K562 (cell line): Measurements from ENCODE around the gene UQCC2. TPM values are rescaled to one million over a fixed set of nuclear protein-coding genes. Genes with fewer than 3 reads are reported as not detected.

Experiments
- BMI1 ChIP-seq: fragments of 150-350 bp; IDR thresholded peaks from 2 replicates; pipeline ENCODE4 v1.6.1; 2014; ENCODE audit warnings: low read length
- DIDO1 ChIP-seq: fragments of 450-650 bp; IDR thresholded peaks from 2 replicates; pipeline ENCODE4 v1.6.1; 2016; ENCODE audit warnings: low read depth, missing biosample characterization, missing genetic modification characterization
- DLX4 ChIP-seq: fragments of 250-450 bp; sonication (Bioruptor Pico); IDR thresholded peaks from 2 replicates; pipeline ENCODE4 v1.6.1; 2021; ENCODE audit warnings: mild to moderate bottlenecking
- MAFG ChIP-seq: fragments of 450-650 bp; conservative IDR thresholded peaks from 2 replicates; pipeline ENCODE4 v1.6.1; 2016; ENCODE audit warnings: missing genetic modification characterization, missing compliant biosample characterization
- PHF21A ChIP-seq: fragments of 450-650 bp; IDR thresholded peaks from 2 replicates; pipeline ENCODE4 v1.6.1; 2017; ENCODE audit warnings: low read depth, borderline replicate concordance
- PPARD ChIP-seq: fragments of 250-450 bp; sonication (Bioruptor Pico); IDR thresholded peaks from 2 replicates; pipeline ENCODE4 v1.8.0; 2022; ENCODE audit warnings: inconsistent platforms, mild to moderate bottlenecking, moderate library complexity
- STAG1 ChIP-seq: sonication (generic); formaldehyde crosslinking; IDR thresholded peaks from 2 replicates; pipeline ENCODE4 v1.5.0; 2020; ENCODE audit warnings: missing genetic modification reagents, borderline replicate concordance
- TCF7L2 ChIP-seq: fragments of 150-350 bp; IDR thresholded peaks from 2 replicates; pipeline ENCODE4 v1.6.1; 2016; ENCODE audit warnings: low read depth, mild to moderate bottlenecking, low read length, moderate library complexity
- ZC3H4 ChIP-seq: sonication (generic); formaldehyde crosslinking; IDR thresholded peaks from 2 replicates; pipeline ENCODE4 v1.9.0; 2021; ENCODE audit warnings: missing genetic modification reagents, borderline replicate concordance
- ZKSCAN8 ChIP-seq: fragments of 200-800 bp; sonication (Bioruptor generic); IDR thresholded peaks from 2 replicates; pipeline ENCODE4 v1.6.1; 2016; ENCODE audit warnings: missing genetic modification characterization, missing compliant biosample characterization
- ZNF766 ChIP-seq: fragments of 200-800 bp; sonication (Bioruptor generic); conservative IDR thresholded peaks from 2 replicates; pipeline ENCODE4 v1.6.1; 2016; ENCODE audit warnings: missing genetic modification characterization, missing compliant biosample characterization
- polyA plus RNA-seq, 8 experiments: library from polyadenylated mRNA; depleted of rRNA in 4 of 8; stranded (reverse) in 5 of 8; unstranded in 3 of 8; fragments of >200 nt; fragmentation: Nextera tagmentation in 2 of 8; fragmentation: Illumina TruSeq in 1 of 8; extraction: Ambion mirVana in 2 of 8; extraction: Trizol in 1 of 8; gene quantifications; 2 replicates each; pipeline versions ENCODE4 v1.2.1 to v1.2.3, GENCODE V29; 2011 to 2014; ENCODE audit warnings: inconsistent platforms in 1 of 8, missing spikeins in 1 of 8
- total RNA-seq, 7 experiments: library from RNA; depleted of rRNA in 6 of 7; stranded (reverse); fragments of >200 nt in 6 of 7; fragmentation: Illumina TruSeq in 2 of 7; extraction: Trizol in 2 of 7; gene quantifications; 2 replicates each; pipeline versions ENCODE4 v1.2.1 to v1.2.3, GENCODE V29; 2011 to 2021; ENCODE audit warnings: low replicate concordance in 1 of 7
- TF ChIP-seq, protein P1 (sequence below): fragments of 250-450 bp; sonication (Bioruptor Pico); IDR thresholded peaks from 2 replicates; pipeline ENCODE4 v1.5.0; 2021
- TF ChIP-seq, protein P2 (sequence below), 3 experiments: fragments of 200-800 bp in 1 of 3; fragments of 250-450 bp in 1 of 3; fragments of 450-650 bp in 1 of 3; sonication (Bioruptor Pico) in 1 of 3; sonication (Bioruptor generic) in 1 of 3; formaldehyde crosslinking in 1 of 3; IDR thresholded peaks; 2 replicates each; pipeline versions ENCODE4 v1.6.1 to v1.8.0; 2016 to 2022; ENCODE audit warnings: mild to moderate bottlenecking in 2 of 3, missing genetic modification characterization in 2 of 3, missing compliant biosample characterization in 1 of 3, moderate library complexity in 1 of 3
- TF ChIP-seq, protein P3 (sequence below): fragments of 450-650 bp; formaldehyde crosslinking; IDR thresholded peaks from 2 replicates; pipeline ENCODE4 v1.4.0; 2022; ENCODE audit warnings: missing genetic modification characterization
- TF ChIP-seq, protein P4 (sequence below), 2 experiments: fragments of 450-650 bp in 1 of 2; IDR thresholded peaks; 2 replicates each; pipeline ENCODE4 v1.6.1; 2011 to 2017; ENCODE audit warnings: low read depth in 2 of 2, antibody characterized with exemption in 1 of 2, borderline replicate concordance in 1 of 2, low read length in 1 of 2, mild to moderate bottlenecking in 1 of 2, mixed read lengths in 1 of 2; ENCODE audit not compliant: control insufficient read depth in 1 of 2

The UQCC2 gene
- total and polyA plus RNA-seq, 9 of the 15 experiments (the other 6 are each of a cell fraction or from before 2014, with no cell fraction given): 58.5 to 927 (median 158) TPM

DNA sequence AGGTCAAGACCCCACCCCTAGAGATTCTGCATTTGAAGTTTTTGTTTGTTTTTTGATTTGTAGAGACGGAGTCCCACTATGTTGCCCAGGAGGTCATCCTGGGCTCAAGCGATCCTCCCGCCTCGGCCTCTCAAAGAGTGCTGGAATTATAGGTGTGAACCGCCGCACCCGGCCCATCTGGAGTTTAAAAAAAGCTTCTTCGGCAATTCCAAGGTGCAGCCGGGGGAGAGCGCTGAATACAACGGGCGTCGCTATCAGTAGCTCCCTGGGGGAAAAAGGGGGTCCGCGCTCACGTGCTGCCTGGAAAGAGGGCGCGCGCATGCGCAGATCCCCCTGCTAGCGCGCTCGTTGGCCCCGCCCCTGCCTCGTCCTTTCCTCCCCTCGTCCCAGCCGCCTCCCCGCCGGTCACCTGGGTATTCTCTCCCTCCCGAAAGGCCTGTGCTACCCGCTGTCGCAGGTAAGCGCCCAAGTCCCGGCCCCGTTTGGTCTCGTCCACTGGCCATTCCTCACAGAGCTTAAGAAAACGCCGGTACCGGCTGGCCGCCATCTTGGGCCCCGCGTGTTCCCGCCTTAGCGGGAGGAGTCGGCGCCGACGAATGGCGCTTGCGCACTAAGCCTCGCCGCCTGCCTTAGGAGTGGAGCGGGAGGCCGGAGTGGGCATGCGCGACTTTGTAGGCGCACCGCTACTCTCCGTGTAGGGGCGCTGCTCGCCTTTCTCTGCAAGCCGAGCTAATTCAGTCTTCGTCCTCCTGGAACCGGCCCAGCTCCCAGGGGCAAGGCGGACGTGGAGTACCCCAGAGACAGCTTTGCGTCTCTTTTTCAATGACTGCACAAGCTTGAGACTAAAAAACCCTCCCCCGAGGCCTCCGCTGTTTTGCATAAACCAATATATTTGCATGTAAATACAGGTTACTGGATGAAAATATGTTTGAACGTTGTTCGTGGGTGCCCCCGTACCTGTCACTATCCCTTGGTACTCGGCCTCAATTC is at the start of gene UQCC2 (continued):
- TF ChIP-seq DIDO1 (tag) (peak; percentile 51; the same call in 1 of the 2 replicates), STAG1 (CRISPR knock-in tag) (peak; percentile 57; the same call in 1 of the 2 replicates), BMI1 (no peak; the same call in 1 of the 2 replicates), PHF21A (no peak), PPARD (no peak), DLX4 (CRISPR knock-in tag) (no peak), ZKSCAN8 (CRISPR knock-in tag) (no peak), MAFG (tag) (no peak), TCF7L2 (no peak), ZC3H4 (CRISPR knock-in tag) (no peak), ZNF766 (CRISPR knock-in tag) (peak; percentile 67; the same call in 1 of the 2 replicates)
- TF ChIP-seq, protein P1, sequence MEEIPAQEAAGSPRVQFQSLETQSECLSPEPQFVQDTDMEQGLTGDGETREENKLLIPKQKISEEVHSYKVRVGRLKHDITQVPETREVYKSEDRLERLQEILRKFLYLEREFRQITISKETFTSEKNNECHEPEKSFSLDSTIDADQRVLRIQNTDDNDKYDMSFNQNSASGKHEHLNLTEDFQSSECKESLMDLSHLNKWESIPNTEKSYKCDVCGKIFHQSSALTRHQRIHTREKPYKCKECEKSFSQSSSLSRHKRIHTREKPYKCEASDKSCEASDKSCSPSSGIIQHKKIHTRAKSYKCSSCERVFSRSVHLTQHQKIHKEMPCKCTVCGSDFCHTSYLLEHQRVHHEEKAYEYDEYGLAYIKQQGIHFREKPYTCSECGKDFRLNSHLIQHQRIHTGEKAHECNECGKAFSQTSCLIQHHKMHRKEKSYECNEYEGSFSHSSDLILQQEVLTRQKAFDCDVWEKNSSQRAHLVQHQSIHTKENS (CRISPR knock-in tag): no peak
- TF ChIP-seq, protein P2, sequence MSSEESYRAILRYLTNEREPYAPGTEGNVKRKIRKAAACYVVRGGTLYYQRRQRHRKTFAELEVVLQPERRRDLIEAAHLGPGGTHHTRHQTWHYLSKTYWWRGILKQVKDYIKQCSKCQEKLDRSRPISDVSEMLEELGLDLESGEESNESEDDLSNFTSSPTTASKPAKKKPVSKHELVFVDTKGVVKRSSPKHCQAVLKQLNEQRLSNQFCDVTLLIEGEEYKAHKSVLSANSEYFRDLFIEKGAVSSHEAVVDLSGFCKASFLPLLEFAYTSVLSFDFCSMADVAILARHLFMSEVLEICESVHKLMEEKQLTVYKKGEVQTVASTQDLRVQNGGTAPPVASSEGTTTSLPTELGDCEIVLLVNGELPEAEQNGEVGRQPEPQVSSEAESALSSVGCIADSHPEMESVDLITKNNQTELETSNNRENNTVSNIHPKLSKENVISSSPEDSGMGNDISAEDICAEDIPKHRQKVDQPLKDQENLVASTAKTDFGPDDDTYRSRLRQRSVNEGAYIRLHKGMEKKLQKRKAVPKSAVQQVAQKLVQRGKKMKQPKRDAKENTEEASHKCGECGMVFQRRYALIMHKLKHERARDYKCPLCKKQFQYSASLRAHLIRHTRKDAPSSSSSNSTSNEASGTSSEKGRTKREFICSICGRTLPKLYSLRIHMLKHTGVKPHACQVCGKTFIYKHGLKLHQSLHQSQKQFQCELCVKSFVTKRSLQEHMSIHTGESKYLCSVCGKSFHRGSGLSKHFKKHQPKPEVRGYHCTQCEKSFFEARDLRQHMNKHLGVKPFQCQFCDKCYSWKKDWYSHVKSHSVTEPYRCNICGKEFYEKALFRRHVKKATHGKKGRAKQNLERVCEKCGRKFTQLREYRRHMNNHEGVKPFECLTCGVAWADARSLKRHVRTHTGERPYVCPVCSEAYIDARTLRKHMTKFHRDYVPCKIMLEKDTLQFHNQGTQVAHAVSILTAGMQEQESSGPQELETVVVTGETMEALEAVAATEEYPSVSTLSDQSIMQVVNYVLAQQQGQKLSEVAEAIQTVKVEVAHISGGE (CRISPR knock-in tag; IDR thresholded peaks at IDR 0.05): no peak; a peak in 1 of 6 replicates
- TF ChIP-seq, protein P3, sequence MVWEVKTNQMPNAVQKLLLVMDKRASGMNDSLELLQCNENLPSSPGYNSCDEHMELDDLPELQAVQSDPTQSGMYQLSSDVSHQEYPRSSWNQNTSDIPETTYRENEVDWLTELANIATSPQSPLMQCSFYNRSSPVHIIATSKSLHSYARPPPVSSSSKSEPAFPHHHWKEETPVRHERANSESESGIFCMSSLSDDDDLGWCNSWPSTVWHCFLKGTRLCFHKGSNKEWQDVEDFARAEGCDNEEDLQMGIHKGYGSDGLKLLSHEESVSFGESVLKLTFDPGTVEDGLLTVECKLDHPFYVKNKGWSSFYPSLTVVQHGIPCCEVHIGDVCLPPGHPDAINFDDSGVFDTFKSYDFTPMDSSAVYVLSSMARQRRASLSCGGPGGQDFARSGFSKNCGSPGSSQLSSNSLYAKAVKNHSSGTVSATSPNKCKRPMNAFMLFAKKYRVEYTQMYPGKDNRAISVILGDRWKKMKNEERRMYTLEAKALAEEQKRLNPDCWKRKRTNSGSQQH (CRISPR knock-in tag): no peak
- TF ChIP-seq, protein P4, sequence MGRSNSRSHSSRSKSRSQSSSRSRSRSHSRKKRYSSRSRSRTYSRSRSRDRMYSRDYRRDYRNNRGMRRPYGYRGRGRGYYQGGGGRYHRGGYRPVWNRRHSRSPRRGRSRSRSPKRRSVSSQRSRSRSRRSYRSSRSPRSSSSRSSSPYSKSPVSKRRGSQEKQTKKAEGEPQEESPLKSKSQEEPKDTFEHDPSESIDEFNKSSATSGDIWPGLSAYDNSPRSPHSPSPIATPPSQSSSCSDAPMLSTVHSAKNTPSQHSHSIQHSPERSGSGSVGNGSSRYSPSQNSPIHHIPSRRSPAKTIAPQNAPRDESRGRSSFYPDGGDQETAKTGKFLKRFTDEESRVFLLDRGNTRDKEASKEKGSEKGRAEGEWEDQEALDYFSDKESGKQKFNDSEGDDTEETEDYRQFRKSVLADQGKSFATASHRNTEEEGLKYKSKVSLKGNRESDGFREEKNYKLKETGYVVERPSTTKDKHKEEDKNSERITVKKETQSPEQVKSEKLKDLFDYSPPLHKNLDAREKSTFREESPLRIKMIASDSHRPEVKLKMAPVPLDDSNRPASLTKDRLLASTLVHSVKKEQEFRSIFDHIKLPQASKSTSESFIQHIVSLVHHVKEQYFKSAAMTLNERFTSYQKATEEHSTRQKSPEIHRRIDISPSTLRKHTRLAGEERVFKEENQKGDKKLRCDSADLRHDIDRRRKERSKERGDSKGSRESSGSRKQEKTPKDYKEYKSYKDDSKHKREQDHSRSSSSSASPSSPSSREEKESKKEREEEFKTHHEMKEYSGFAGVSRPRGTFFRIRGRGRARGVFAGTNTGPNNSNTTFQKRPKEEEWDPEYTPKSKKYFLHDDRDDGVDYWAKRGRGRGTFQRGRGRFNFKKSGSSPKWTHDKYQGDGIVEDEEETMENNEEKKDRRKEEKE (IDR thresholded peaks at IDR 0.05; ENCODE audit: borderline replicate concordance in 1 of 2, control insufficient read depth in 1 of 2, low read depth in 2 of 2, low read length in 1 of 2): no peak
